GM19099 (cell line): ENCODE data around the gene FAM110C.

Source experiments
- POLR2A ChIP-seq: IDR thresholded peaks from 3 replicates; pipeline ENCODE4 v1.6.1; 2011; ENCODE audit warnings: low read depth; ENCODE audit not compliant: insufficient read length; ENCODE audit errors: extremely low read depth

The FAM110C gene, protein sequence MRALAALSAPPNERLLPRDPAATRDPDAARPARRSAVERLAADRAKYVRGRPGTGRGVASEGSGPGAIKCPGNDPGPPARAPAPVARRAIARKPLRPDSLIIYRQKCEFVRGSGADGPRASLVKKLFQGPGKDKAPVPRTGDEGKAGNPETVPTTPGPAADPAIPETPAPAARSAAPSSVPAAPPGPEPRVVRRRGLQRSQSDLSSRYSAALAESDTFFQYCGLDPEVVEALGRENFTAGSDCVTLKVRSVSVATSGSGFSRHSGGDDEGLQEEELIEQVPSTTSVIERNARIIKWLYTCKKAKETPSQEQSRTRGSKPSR

DNA sequence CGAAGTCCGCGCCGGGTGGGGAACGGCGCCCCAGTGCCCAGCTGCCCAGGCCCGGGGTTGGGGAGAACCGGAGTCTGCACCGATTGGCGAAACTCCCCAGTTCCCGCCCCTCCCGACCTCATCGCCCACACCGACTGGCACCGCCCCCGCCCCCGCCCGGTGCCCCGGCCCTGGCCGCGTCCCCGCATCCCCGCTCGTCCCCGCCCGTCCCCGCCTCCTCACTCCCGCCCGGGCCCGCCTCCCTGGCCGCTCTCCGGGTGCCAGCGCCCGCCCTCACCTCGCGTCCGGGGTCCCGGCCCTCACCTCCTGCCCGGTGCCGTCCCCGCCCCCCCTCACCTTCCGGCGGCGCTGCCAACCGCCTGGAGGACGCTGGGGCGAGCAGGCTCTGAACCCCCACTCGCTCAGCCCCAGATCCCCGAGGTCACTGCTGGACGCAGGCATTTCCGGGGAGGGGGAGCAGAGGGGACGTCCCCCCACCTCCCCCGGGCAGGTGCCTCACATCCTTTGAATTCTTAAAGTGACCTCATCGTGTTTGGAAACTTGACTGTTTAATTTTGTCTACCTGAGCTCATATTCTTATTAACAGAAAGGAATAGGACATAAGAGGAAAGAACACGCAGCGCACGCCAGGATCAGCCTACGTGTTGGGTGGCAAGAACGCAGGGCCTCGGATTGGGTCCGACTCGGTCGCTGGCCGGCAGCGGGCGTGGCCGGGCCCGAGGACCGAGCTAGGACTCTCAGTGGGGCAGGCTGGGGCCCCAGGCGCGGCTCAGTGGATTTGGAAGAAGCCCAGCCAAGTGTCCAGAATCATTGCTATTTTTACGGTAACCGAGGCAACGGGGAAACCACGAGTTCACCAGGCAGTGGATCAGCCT is at the start of gene FAM110C:
Gene FAM110C, minus strand, starts transcription at position 35 of the 875 bp plus-strand sequence. CDS start 120 bp downstream, outside the sequence.
- TF ChIP-seq POLR2A, result no peak

DNA sequence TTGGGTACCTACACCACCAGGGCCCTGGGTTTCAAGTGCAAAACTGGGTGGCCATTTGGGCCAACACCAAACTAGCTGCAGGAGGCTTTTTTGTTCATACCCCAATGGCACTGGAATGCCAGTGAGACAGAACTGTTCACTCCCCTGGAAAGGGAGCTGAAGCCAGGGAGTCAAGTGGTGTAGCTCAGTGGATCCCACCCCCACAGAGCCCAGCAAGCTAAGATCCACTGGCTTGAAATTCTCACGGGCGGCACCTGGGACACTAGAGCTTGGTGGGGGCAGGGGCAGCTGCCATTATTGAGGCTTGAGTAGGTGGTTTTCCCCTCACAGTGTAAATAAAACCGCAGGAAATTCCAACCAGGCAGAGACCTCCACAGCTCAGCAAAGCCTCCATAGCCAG is 46.0 kb upstream of the FAM110C start:
- no peak for TF ChIP-seq POLR2A

GRCh38 chr2:90645-91312 is 44.5 kb upstream of the FAM110C start:
- no peak for TF ChIP-seq POLR2A

DNA sequence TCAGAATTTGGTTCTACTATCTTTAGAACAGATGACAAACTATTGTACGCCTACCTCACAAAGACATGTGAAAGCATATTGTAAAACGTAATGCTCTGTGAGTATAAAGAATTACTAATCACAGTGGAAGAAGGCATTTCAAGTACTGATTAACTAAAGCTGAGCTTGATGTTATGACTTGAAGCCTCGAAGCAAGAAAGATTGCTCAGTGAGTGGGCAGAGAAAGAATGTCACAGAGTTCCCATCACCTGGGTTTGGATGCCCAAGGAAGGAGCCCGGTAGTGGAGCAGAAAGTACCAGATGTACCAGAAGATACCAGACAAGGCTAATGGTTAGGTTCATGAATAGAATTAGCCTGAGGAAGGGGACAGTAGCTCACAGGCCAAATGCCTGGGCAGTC is 39.5 kb upstream of the FAM110C start:
- no peak for TF ChIP-seq POLR2A

DNA sequence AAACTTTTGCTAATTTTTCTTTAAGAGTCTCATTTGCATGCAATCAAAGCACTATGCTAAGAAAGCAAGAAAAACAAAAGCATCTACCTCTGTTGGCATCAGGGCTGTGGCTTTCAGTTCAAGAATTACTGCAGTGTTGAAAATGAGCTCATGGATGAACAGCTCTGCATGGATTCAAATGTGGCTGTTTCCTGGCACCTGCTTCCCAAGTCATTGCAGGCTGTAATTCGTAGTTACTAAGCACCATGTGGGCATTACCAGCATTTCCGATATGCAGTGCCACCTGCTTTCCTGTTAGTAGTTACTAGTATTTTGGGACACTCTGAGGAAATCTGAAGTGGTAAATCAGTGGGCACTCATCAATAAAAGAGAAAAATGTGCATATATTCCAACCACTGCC is 37.8 kb upstream of the FAM110C start:
- no peak for TF ChIP-seq POLR2A

- no peak for TF ChIP-seq POLR2A
Measured at GRCh38 chr2:80971-81736, 34.8 kb upstream of the FAM110C start.

GRCh38 chr2:80378-80777 is 34.1 kb upstream of the FAM110C start:
- no peak for TF ChIP-seq POLR2A

DNA sequence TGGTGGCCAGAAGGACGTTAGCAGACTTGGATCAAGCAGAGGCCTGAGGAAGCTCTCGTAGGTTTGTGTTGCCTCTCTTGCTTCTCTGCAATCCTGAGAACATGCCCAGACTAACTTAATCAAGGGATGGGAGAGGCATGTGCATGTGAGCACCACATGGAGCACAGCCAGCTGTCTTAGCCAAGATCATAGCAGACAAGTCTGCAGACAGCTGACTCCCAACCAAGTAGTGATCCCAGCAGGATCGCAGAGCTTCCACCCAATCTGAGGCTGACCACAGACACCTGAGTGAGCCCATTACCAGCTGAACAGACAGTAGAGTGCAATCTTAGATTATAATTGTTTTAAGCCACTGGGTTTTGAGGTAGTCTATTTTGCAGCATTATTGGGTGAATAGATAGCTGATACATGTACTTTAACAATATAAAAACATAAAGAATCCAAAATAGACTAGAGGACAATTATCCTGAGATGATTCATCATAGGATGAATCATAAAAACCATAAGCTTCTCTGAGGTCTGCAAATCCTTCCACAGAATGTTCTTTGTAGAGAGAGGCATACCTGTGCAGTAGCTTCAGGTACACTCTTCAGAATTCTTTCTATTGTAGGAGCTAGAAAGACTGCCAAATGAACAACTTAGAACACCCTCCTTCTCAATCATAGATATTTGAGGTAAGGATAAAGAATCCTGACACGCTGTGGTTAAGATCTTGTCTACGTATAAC is 25.2 kb upstream of the FAM110C start:
- TF ChIP-seq POLR2A, result no peak

DNA sequence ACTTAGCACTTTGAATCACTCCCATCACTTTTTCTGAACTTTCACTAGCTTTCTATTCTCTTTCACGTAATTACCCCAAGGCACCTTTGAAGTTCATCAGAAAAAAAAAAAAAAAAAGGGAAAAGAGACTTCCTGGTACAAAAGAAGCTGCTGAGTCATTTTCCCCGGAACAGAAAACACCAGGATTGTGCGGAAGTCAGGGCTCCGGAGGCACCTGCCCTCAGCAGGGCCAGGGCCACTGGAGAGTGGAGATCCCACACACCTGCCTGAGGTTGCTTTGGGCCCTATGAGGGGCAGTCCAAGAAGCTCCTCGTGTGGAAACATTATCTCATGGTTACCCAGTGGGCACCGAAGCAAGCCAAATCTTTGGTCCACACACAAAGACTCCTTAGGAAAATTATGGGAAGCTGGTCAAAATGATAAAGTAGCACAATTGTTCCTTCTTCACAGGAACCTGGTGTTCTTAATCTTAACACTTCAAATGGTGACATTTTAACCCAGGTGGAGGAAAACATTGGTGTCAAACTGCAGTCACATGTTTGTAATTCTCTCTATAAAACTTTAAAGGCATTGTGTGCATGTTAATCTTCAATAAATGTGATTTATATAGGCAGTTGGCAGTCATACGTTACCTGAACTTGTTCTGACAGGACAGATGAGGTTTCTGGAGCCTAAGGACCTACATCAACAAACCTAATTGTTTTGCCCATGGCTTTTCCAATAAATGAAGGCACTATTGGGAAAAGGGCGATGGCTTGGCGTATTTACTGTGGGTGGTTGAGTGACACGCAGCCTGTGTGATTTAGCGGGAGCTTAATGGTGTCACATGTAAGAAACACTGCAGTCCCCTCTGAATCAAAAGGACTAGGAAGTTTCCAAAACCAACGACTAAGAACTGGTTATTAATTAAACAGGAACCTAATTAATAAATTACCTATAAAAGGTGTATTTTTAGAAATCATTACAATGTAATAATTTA is 23.4 kb upstream of the FAM110C start:
- no peak for TF ChIP-seq POLR2A

DNA sequence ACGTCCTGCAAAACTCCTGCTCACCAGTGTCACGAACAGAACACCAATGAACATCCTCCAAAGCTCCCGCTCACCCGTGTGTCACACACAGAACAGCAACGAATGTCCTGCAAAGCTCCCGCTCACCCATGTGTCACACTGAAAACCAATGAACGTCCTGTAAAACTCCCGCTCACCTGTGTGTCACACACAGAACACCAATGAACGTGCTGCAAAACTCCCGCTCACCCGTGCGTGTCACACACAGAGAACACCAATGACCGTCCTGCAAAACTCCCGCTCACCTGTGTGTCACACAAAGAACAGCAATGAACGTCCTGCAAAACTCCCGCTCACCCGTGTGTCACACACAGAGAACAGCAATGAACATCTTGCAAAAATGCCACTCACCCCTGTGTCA is 20.5 kb upstream of the FAM110C start:
- no peak for TF ChIP-seq POLR2A

- TF ChIP-seq POLR2A, result no peak
Measured at GRCh38 chr2:65121-65520, 18.8 kb upstream of the FAM110C start.

GRCh38 chr2:55587-56448 is 9.5 kb upstream of the FAM110C start:
- TF ChIP-seq POLR2A, result no peak
